IMR-90 (cell line): Measurements from ENCODE around the gene CDKL1.

Source experiments
- BHLHE40 ChIP-seq: fragments of 150-350 bp; IDR thresholded peaks from 2 replicates; pipeline ENCODE4 v1.6.1; 2016; ENCODE audit warnings: mild to moderate bottlenecking, low read depth, low read length
- FOS ChIP-seq: fragments of 150-350 bp; IDR thresholded peaks from 2 replicates; pipeline ENCODE4 v1.6.1; 2016; ENCODE audit warnings: low read depth, low read length
- MXI1 ChIP-seq: IDR thresholded peaks from 2 replicates; pipeline ENCODE4 v1.6.1; 2012; ENCODE audit warnings: low read depth, mild to moderate bottlenecking, low read length, moderate library complexity, borderline replicate concordance
- NFE2L2 ChIP-seq: fragments of 150-350 bp; IDR thresholded peaks from 2 replicates; pipeline ENCODE4 v1.6.1; 2016; ENCODE audit warnings: low read depth, mild to moderate bottlenecking, low read length
- POLR2A ChIP-seq: IDR thresholded peaks from 2 replicates; pipeline ENCODE4 v1.6.1; 2012; ENCODE audit warnings: mild to moderate bottlenecking, low read depth, low read length
- RAD21 ChIP-seq: IDR thresholded peaks from 2 replicates; pipeline ENCODE4 v1.6.1; 2012; ENCODE audit warnings: low read length, improper control_type of control experiment
- SMC3 ChIP-seq: fragments of 150-350 bp; IDR thresholded peaks from 2 replicates; pipeline ENCODE4 v1.6.1; 2016; ENCODE audit warnings: low read depth, mild to moderate bottlenecking, antibody characterized with exemption, low read length, moderate library complexity
- USF2 ChIP-seq: fragments of 150-350 bp; IDR thresholded peaks from 2 replicates; pipeline ENCODE4 v1.6.1; 2017; ENCODE audit warnings: mild to moderate bottlenecking, antibody characterized with exemption, low read length, low read depth
- TF ChIP-seq, protein P1 (sequence below): conservative IDR thresholded peaks from 2 replicates; pipeline ENCODE4 v1.5.1; 2012; ENCODE audit warnings: mild to moderate bottlenecking, low read depth, low read length, improper control_type of control experiment

GRCh38 chr14:50321009-50321660 is 75.5 kb downstream of the CDKL1 start:
- TF ChIP-seq POLR2A (no peak), RAD21 (peak; percentile 81), BHLHE40 (peak; percentile 56), NFE2L2 (no peak), FOS (peak; percentile 85), USF2 (peak; percentile 92), MXI1 (peak; percentile 35; the same call in 1 of the 2 replicates), SMC3 (peak; percentile 90)
- TF ChIP-seq, protein P1, sequence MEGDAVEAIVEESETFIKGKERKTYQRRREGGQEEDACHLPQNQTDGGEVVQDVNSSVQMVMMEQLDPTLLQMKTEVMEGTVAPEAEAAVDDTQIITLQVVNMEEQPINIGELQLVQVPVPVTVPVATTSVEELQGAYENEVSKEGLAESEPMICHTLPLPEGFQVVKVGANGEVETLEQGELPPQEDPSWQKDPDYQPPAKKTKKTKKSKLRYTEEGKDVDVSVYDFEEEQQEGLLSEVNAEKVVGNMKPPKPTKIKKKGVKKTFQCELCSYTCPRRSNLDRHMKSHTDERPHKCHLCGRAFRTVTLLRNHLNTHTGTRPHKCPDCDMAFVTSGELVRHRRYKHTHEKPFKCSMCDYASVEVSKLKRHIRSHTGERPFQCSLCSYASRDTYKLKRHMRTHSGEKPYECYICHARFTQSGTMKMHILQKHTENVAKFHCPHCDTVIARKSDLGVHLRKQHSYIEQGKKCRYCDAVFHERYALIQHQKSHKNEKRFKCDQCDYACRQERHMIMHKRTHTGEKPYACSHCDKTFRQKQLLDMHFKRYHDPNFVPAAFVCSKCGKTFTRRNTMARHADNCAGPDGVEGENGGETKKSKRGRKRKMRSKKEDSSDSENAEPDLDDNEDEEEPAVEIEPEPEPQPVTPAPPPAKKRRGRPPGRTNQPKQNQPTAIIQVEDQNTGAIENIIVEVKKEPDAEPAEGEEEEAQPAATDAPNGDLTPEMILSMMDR = peak; percentile 88
